ENCODE measurements around the gene CRACR2A. TPM values are rescaled to one million over a fixed set of nuclear protein-coding genes. Genes with fewer than 3 reads are reported as not detected.

The CRACR2A gene
- total and polyA plus RNA-seq, 2 of the 13 experiments (the other 11 are each of a cell fraction or from before 2014, with no cell fraction given) = 0.09 to 0.20 TPM

GRCh38 chr12:3759878-3760277, 7.0 kb upstream of the CRACR2A start (continued):
- no peak for TF ChIP-seq ZNF251 (CRISPR knock-in tag; IDR thresholded peaks at IDR 0.05)
- TF ChIP-seq ZKSCAN1 (IDR thresholded peaks at IDR 0.05; ENCODE audit: low read length) = no peak

DNA sequence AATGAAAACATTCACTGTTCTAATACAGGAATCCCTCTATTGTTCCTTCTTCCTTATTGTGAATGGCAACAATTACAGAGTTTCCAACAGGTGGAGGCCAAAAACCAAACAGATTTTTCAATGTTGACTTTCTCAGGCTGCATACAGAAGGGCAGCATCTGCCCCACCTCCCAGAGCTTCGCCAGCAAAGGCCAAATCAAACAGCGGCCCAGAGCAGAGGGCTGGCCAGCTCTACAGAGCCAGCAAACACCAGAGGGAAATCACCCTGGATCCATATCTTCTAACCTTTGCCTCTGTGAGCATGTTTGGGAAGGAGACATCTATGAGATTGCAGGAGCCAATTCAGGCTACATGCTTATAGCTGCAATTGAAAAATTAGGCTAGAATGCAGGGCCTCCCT, 4.4 kb upstream of the CRACR2A start:
- Histone ChIP-seq H3K9me3 (ENCODE audit: low read length) (no peaks in the 10 kb centered on the region), H3K27ac (ENCODE audit: extremely low read length, insufficient read depth, low read length) (no peak overlapping the region), H4K20me1 (ENCODE audit: insufficient read depth, low read length) (no peaks in the 10 kb centered on the region), H3K4me1 (ENCODE audit: insufficient read depth, low read length) (peaks cover 14% of the 10 kb centered on the region), H3K9ac (ENCODE audit: insufficient read depth, low read depth, low read length) (no peak overlapping the region), H3K79me2 (ENCODE audit: insufficient read depth, low read length) (no peaks in the 10 kb centered on the region), H2AFZ (ENCODE audit: low read length) (no peak overlapping the region), H3K4me3 (replicated peaks in 1 of 3; ENCODE audit: insufficient read depth in 1 of 3, low read depth in 2 of 3, low read length in 3 of 3) (no peak overlapping the region), H3K36me3 (replicated peaks in 1 of 2; ENCODE audit: control insufficient read depth in 1 of 2, insufficient read depth in 2 of 2, low read length in 2 of 2) (no peaks in the 10 kb centered on the region), H3K4me2 (ENCODE audit: low read depth, low read length) (no peak overlapping the region), H3K27me3 (ENCODE audit: control insufficient read depth in 1 of 2, insufficient read depth in 2 of 2, low read length in 2 of 2) (no peaks in the 10 kb centered on the region)
- POLR2A ChIA-PET = no interaction called here
- WGBS (ENCODE audit: low lambda C conversion rate) = 0% methylated on average over 2 of the region's 2 CpGs
- intact Hi-C loops (cut with micrococcal nuclease; ENCODE audit: unreplicated experiment) = no loop called here
- no peak for TF ChIP-seq LCORL (IDR thresholded peaks at IDR 0.05)
- TF ChIP-seq LCORL (CRISPR knock-in tag; IDR thresholded peaks at IDR 0.05) = peak; percentile 48; the same call in 1 of the 2 replicates
- TF ChIP-seq MIXL1 (CRISPR knock-in tag; IDR thresholded peaks at IDR 0.05) = no peak
- CTCF ChIA-PET (ENCODE audit: low intra/inter-chr PET ratio, low total read pairs) = no interaction called here
- in situ Hi-C loops (cut with HindIII; ENCODE audit: extremely low pct_ligation_motif_present, low pct_unique_long_range_greater_than_20kb) = no loop called here
- FAIRE-seq = peak; percentile 54
- no TSS peak for BruUV-seq (replicated peaks)
- DNase-seq (ENCODE audit: low spot score) = peak; percentile 10
- peak; percentile 90 for ATAC-seq

- WGBS (ENCODE audit: low lambda C conversion rate) = 30% methylated on average over 1 of the region's 3 CpGs
- no TSS peak for BruUV-seq (replicated peaks)
- Histone ChIP-seq H3K9ac (ENCODE audit: insufficient read depth, low read depth, low read length) (no peak overlapping the region), H3K79me2 (ENCODE audit: insufficient read depth, low read length) (no peaks in the 10 kb centered on the region), H3K4me3 (replicated peaks in 1 of 3; ENCODE audit: insufficient read depth in 1 of 3, low read depth in 2 of 3, low read length in 3 of 3) (no peak overlapping the region), H4K20me1 (ENCODE audit: insufficient read depth, low read length) (no peaks in the 10 kb centered on the region), H3K9me3 (ENCODE audit: low read length) (no peaks in the 10 kb centered on the region), H3K4me2 (ENCODE audit: low read depth, low read length) (no peak overlapping the region), H3K27me3 (ENCODE audit: control insufficient read depth in 1 of 2, insufficient read depth in 2 of 2, low read length in 2 of 2) (no peaks in the 10 kb centered on the region), H2AFZ (ENCODE audit: low read length) (no peak overlapping the region), H3K4me1 (ENCODE audit: insufficient read depth, low read length) (peaks cover 18% of the 10 kb centered on the region), H3K36me3 (replicated peaks in 1 of 2; ENCODE audit: control insufficient read depth in 1 of 2, insufficient read depth in 2 of 2, low read length in 2 of 2) (no peaks in the 10 kb centered on the region), H3K27ac (ENCODE audit: extremely low read length, insufficient read depth, low read length) (no peak overlapping the region)
- ChIA-PET CTCF (ENCODE audit: low intra/inter-chr PET ratio, low total read pairs) (no interaction called here), POLR2A (no interaction called here)
- DNase-seq (ENCODE audit: low spot score) (no peak), FAIRE-seq (no peak), ATAC-seq (no peak)
- in situ Hi-C loops (cut with HindIII; ENCODE audit: extremely low pct_ligation_motif_present, low pct_unique_long_range_greater_than_20kb) (no loop called here), intact Hi-C loops (cut with micrococcal nuclease; ENCODE audit: unreplicated experiment) (no loop called here)
- TF ChIP-seq SOX6 (IDR thresholded peaks at IDR 0.05) (no peak), SOX6 (CRISPR knock-in tag; IDR thresholded peaks at IDR 0.05) (no peak), ZNF557 (CRISPR knock-in tag; IDR thresholded peaks at IDR 0.05) (no peak), ZNF550 (CRISPR knock-in tag; IDR thresholded peaks at IDR 0.05; ENCODE audit: borderline replicate concordance) (no peak), ZFP41 (CRISPR knock-in tag; IDR thresholded peaks at IDR 0.05; ENCODE audit: borderline replicate concordance) (no peak), ZNF768 (CRISPR knock-in tag; IDR thresholded peaks at IDR 0.05) (no peak), MAFK (conservative IDR thresholded peaks at IDR 0.05 in 1 of 2, IDR thresholded peaks at IDR 0.05 in 1 of 2; ENCODE audit: low read length in 2 of 2) (no peak), KLF13 (CRISPR knock-in tag; IDR thresholded peaks at IDR 0.05) (no peak)
- TF ChIP-seq, protein P1, sequence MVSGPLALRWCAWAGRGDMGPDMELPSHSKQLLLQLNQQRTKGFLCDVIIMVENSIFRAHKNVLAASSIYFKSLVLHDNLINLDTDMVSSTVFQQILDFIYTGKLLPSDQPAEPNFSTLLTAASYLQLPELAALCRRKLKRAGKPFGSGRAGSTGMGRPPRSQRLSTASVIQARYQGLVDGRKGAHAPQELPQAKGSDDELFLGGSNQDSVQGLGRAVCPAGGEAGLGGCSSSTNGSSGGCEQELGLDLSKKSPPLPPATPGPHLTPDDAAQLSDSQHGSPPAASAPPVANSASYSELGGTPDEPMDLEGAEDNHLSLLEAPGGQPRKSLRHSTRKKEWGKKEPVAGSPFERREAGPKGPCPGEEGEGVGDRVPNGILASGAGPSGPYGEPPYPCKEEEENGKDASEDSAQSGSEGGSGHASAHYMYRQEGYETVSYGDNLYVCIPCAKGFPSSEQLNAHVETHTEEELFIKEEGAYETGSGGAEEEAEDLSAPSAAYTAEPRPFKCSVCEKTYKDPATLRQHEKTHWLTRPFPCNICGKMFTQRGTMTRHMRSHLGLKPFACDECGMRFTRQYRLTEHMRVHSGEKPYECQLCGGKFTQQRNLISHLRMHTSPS (CRISPR knock-in tag; IDR thresholded peaks at IDR 0.05; ENCODE audit: low read depth) = no peak
Measured at GRCh38 chr12:3755898-3756297, 3.0 kb upstream of the CRACR2A start.

Data from HepG2 (cell line).